Fibroblast of skin of left quadriceps (primary cell): ENCODE measurements around the gene PRDX4.
"Not testable (repeated sequence)": the region's sequence is repeated elsewhere in the genome, so short reads cannot be mapped to it uniquely, and the experiment has no call there.

Source experiments
- DNase-seq, 2 experiments: peaks; one replicate each; pipeline ENCODE4 v3.0.0-alpha.2; 2013; ENCODE audit warnings: low read depth in 2 of 2

Gene PRDX4

GRCh38 chrX:23673108-23673507 is 5.8 kb downstream of the PRDX4 start:
- no peak for DNase-seq

- DNase-seq = not testable (repeated sequence)
Observed at GRCh38 chrX:23676486-23676885, 9.2 kb downstream of the PRDX4 start.

GRCh38 chrX:23692166-23692565 is 24.9 kb downstream of the PRDX4 start:
- no peak for DNase-seq

- peak; percentile 9 to 12 for DNase-seq
Observed at GRCh38 chrX:23694606-23695005, 27.3 kb downstream of the PRDX4 start.

GRCh38 chrX:23699636-23700194 is 32.4 kb downstream of the PRDX4 start:
- DNase-seq = no peak

GRCh38 chrX:23704673-23705206 is 37.4 kb downstream of the PRDX4 start:
- DNase-seq = no peak

GRCh38 chrX:23705235-23705634 is 37.9 kb downstream of the PRDX4 start:
- no peak for DNase-seq

- DNase-seq = no peak
Observed at GRCh38 chrX:23720117-23720677, 52.9 kb downstream of the PRDX4 start.

GRCh38 chrX:23726191-23726590 is 58.9 kb downstream of the PRDX4 start:
- DNase-seq = no peak

GRCh38 chrX:23727206-23727605 is 59.9 kb downstream of the PRDX4 start:
- no peak for DNase-seq

- no peak for DNase-seq
Observed at GRCh38 chrX:23729214-23729613, 61.9 kb downstream of the PRDX4 start.

- DNase-seq = no peak
Observed at GRCh38 chrX:23731951-23732350, 64.7 kb downstream of the PRDX4 start.

- no peak for DNase-seq
Observed at GRCh38 chrX:23732704-23733103, 65.4 kb downstream of the PRDX4 start.
